KBM-7 (cell line): ENCODE data around the gene CEP112.

ENCODE experiments used
- DNase-seq: peaks from one replicate; pipeline ENCODE4 v3.0.0-alpha.2; 2015
- in situ Hi-C: fragments of 300-500 bp; cut with MboI; formaldehyde crosslinking; loops from 2 replicates; pipeline ENCODE4 v1.14.3; 2020; ENCODE audit warnings: low sequenced_read_pairs, low pct_unique_long_range_greater_than_20kb, mixed read lengths

The CEP112 gene

GRCh38 chr17:66018786-66019185 is 173.1 kb downstream of the CEP112 start:
- in situ Hi-C loops: no loop called here
- DNase-seq: no peak

GRCh38 chr17:66016231-66016630 is 175.7 kb downstream of the CEP112 start:
- in situ Hi-C loops: no loop called here

GRCh38 chr17:66008680-66009079 is 183.3 kb downstream of the CEP112 start:
- in situ Hi-C loops: no loop called here
- DNase-seq: no peak

More at GRCh38 chr17:66016231-66016630, 175.7 kb downstream of the CEP112 start:
- DNase-seq: no peak

- DNase-seq: no peak
- in situ Hi-C loops: no loop called here
These were observed 185.3 kb downstream of the CEP112 start for GRCh38 chr17:66006654-66007053.

GRCh38 chr17:66002812-66003211 is 189.1 kb downstream of the CEP112 start:
- in situ Hi-C loops: no loop called here

GRCh38 chr17:66002063-66002585 is 189.8 kb downstream of the CEP112 start:
- no peak for DNase-seq
- in situ Hi-C loops: no loop called here

More at GRCh38 chr17:66002812-66003211, 189.1 kb downstream of the CEP112 start:
- no peak for DNase-seq

- DNase-seq: no peak
- in situ Hi-C loops: no loop called here
These were observed 191.7 kb downstream of the CEP112 start for GRCh38 chr17:66000216-66000615.

- in situ Hi-C loops: no loop called here
- no peak for DNase-seq
These were observed 193.3 kb downstream of the CEP112 start for GRCh38 chr17:65998675-65999074.

GRCh38 chr17:65994679-65995078 is 197.3 kb downstream of the CEP112 start:
- DNase-seq: no peak
- in situ Hi-C loops: no loop called here

- in situ Hi-C loops: no loop called here
- DNase-seq: no peak
These were observed 197.8 kb downstream of the CEP112 start for GRCh38 chr17:65994114-65994513.

- DNase-seq: no peak
- in situ Hi-C loops: no loop called here
These were observed 201.3 kb downstream of the CEP112 start for GRCh38 chr17:65990593-65990992.

- in situ Hi-C loops: no loop called here
These were observed 203.5 kb downstream of the CEP112 start for GRCh38 chr17:65988451-65988850.

GRCh38 chr17:65987988-65988387 is 203.9 kb downstream of the CEP112 start:
- in situ Hi-C loops: no loop called here
- peak; percentile 47 for DNase-seq

More at GRCh38 chr17:65988451-65988850, 203.5 kb downstream of the CEP112 start:
- DNase-seq: no peak

GRCh38 chr17:65985571-65985970 is 206.4 kb downstream of the CEP112 start:
- in situ Hi-C loops: no loop called here
- DNase-seq: no peak

GRCh38 chr17:65984299-65984698 is 207.6 kb downstream of the CEP112 start:
- no peak for DNase-seq
- in situ Hi-C loops: no loop called here

- in situ Hi-C loops: no loop called here
- no peak for DNase-seq
These were observed 213.1 kb downstream of the CEP112 start for GRCh38 chr17:65978871-65979270.

- DNase-seq: no peak
- in situ Hi-C loops: no loop called here
These were observed 214.9 kb downstream of the CEP112 start for GRCh38 chr17:65977041-65977440.

- in situ Hi-C loops: no loop called here
- peak; percentile 74 for DNase-seq
These were observed 216.1 kb downstream of the CEP112 start for GRCh38 chr17:65975878-65976277.

GRCh38 chr17:65973237-65973636 is 218.7 kb downstream of the CEP112 start:
- in situ Hi-C loops: no loop called here

GRCh38 chr17:65967372-65967771 is 224.6 kb downstream of the CEP112 start:
- DNase-seq: no peak
- in situ Hi-C loops: no loop called here

More at GRCh38 chr17:65973237-65973636, 218.7 kb downstream of the CEP112 start:
- DNase-seq: no peak

- in situ Hi-C loops: no loop called here
- no peak for DNase-seq
These were observed 225.7 kb downstream of the CEP112 start for GRCh38 chr17:65966072-65966695.
